Measurements from ENCODE around the gene PPP5C.

Gene PPP5C

GRCh38 chr19:46346821-46347571, at the start of gene PPP5C:
PPP5C (plus strand) TSS chr19:46347087; CDS start chr19:46347097, 10 bp downstream.
- DNase-seq (ENCODE audit: low spot score): peak; percentile 94
- CTCF ChIA-PET: interaction anchor here (0.5 to 1.0 kb wide), 10 partner anchors 19 to 688 kb away, joined by 3 to 6 read pairs (median 4); no protein-coding TSS in a partner anchor
- POLR2A ChIA-PET (ENCODE audit: low non-redundant PET): interaction anchor here (0.6 kb wide), 1 partner anchor 10 kb away, joined by 4 read pairs; no protein-coding TSS in a partner anchor

DNA sequence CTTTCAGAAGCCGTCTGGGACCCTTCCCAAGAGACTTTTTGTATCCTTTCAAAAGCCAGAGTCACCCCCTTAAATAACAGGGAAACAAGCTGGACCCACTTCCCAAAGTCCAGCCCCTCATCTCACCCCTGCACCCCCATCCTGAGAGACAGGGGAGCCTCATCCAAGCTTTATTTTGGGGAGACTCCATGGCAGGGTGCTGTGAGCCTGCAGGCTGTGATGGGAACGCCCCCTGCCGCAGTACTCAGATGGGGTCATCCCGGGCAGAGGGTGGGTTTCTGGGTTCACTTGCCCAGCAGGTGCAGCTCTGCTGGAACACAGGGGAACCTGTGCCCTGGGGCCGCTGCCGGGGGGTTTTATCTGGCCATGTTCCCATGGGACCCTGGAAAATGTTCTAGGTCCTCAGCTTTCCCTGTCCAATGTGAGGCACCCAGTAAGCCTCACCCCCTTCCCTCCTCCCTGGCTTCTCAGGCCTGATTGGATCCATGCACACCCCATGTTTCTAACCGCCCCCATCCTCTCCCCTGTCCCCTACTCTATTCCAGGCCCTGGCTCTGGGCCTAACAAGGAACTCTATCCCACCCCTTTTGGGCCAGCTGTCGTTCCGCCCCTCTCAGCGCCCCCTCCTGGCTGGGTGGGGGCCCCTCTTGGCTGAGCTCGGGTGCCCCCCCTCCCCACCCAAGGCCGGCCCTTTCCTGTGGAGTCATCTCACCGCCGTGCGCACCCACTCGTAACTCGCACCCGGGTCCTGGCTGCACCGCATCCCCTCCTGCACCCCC, 49.0 kb upstream of the PPP5C start:
- TF ChIP-seq CTCF (conservative IDR thresholded peaks at IDR 0.05; ENCODE audit: low read depth): no peak
- ChIA-PET CTCF (interaction anchor here (0.5 to 0.6 kb wide), 2 partner anchors 347 to 396 kb away, joined by 3 to 7 read pairs; no protein-coding TSS in a partner anchor), POLR2A (ENCODE audit: low non-redundant PET) (no interaction called here)
- H3K27ac ChIP-seq: peak overlapping the region; percentile 94
- DNase-seq (ENCODE audit: low spot score): no peak

More at GRCh38 chr19:46346821-46347571, at the start of gene PPP5C:
- peak within 1 kb of the TSS; percentile 93 for H3K27ac ChIP-seq
- TF ChIP-seq CTCF (conservative IDR thresholded peaks at IDR 0.05; ENCODE audit: low read depth): peak; percentile 80

DNA sequence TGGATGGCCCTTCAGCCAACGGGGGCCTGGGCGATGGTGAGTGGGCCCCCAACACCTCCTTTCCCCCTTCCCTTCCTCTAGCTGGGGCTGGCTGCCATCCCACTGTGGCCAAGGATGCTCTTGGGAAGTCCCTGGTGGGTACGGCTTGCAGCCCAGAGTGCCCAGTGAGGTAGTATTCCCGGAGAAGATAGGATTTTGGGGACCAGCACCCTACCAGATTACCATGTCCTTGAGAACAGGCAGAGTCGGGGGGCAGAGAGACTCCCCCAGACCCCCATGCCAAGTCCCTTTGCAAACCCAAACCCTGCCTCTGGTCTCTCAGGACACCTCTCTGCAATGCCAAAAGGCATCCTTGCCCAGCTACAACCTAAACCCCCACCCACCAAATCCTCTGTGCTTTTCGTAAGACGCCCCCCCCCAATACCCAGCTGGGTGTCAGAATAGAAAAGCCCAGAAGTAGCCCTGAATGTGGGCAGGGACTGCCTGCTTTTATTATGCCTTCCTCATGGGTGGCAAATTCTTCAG, 48.3 kb upstream of the PPP5C start:
- CTCF ChIA-PET: interaction anchor here (0.6 to 1.2 kb wide), 2 partner anchors 97 to 346 kb away, joined by 4 to 7 read pairs; no protein-coding TSS in a partner anchor
- no peak for DNase-seq (ENCODE audit: low spot score)
- peak overlapping the region; percentile 94 for H3K27ac ChIP-seq
- TF ChIP-seq CTCF (conservative IDR thresholded peaks at IDR 0.05; ENCODE audit: low read depth): no peak
- POLR2A ChIA-PET (ENCODE audit: low non-redundant PET): interaction anchor here (0.6 kb wide), 1 partner anchor 62 kb away, joined by 5 read pairs; no protein-coding TSS in a partner anchor

DNA sequence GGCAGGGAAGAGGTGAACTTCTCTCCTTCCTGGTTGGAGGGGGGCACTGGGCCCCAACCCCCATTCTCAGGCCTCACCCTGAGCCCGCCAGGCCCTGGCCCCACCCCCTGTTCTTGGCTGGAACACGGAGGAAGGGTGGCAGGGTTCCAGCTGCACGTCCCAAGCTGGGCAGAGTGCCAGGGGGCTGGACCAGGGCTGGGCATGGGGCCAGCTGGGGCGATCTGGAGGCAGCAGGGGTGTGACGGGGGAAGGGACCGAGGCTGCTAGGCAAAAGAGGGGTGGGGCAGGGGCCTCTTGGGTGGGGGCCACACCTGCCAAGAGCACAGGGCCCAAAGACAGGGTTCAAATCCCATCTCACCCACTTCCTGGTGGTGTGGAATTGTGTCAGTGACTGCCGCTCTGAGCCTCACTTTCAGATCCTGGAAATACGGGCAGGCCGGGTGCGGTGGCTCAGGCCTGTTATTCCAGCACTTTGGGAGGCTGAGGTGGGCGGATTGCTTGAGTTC, 47.8 kb upstream of the PPP5C start:
- ChIA-PET CTCF (interaction anchor here (0.6 to 1.2 kb wide), 2 partner anchors 96 to 346 kb away, joined by 4 to 7 read pairs; no protein-coding TSS in a partner anchor), POLR2A (ENCODE audit: low non-redundant PET) (interaction anchor here (0.6 kb wide), 1 partner anchor 62 kb away, joined by 5 read pairs; no protein-coding TSS in a partner anchor)
- peak overlapping the region; percentile 94 for H3K27ac ChIP-seq
- peak; percentile 93 for DNase-seq (ENCODE audit: low spot score)
- no peak for TF ChIP-seq CTCF (conservative IDR thresholded peaks at IDR 0.05; ENCODE audit: low read depth)

DNA sequence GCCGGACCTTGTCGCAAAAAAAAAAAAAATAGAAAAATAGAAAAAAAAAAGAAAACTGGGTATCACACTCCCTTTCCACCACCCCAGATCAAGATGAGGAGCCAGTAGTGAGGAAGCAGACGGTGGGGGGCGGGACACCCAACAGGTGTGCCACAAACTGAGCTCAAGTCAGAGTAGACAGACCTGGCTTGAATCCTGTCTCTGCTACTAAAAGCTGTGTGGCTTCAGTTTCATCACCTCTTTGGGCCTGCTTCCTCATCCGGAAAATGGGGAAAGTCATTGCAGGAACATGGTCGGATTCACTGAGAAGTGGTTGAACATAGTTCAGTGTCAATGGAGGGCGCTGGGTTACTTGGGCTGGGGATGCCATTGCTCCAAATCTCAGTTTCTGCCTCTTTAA, 47.2 kb upstream of the PPP5C start:
- CTCF ChIA-PET: interaction anchor here (0.6 kb wide), 1 partner anchor 230 kb away, joined by 7 read pairs; no protein-coding TSS in a partner anchor
- POLR2A ChIA-PET (ENCODE audit: low non-redundant PET): no interaction called here
- H3K27ac ChIP-seq: peak overlapping the region; percentile 94
- no peak for DNase-seq (ENCODE audit: low spot score)
- no peak for TF ChIP-seq CTCF (conservative IDR thresholded peaks at IDR 0.05; ENCODE audit: low read depth)

- no peak for DNase-seq (ENCODE audit: low spot score)
- ChIA-PET POLR2A (ENCODE audit: low non-redundant PET) (no interaction called here), CTCF (interaction anchor here (0.9 kb wide), 1 partner anchor 23 kb away, joined by 5 read pairs; no protein-coding TSS in a partner anchor)
- peak overlapping the region; percentile 94 for H3K27ac ChIP-seq
- no peak for TF ChIP-seq CTCF (conservative IDR thresholded peaks at IDR 0.05; ENCODE audit: low read depth)
Observed at GRCh38 chr19:46303322-46303690, 43.6 kb upstream of the PPP5C start.
